Measurements from ENCODE around the gene HIP1.
"Not testable (repeated sequence)": the region's sequence is repeated elsewhere in the genome, so short reads cannot be mapped to it uniquely, and the experiment has no call there.

DNA sequence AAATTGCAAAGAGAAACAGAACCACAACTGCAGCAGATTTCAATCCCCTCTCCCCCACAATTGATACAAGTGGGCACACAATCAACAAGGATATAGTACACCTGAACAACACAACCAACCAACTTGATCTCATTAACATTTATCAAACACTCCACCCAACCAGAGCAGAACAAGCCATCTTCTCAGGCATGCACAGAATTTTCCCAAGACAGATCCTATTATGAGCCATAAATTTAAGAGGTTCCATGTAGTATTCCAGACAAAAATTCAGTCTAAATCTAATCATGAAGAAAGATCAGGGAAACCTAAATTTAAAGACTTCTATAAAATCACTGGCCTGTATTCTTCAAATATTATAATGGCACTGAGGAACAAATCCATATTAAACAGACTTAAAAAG is 217.0 kb downstream of the HIP1 start:
- not testable (repeated sequence) for TF ChIP-seq POLR2A (IDR thresholded peaks at IDR 0.05)
- TF ChIP-seq, protein P1, sequence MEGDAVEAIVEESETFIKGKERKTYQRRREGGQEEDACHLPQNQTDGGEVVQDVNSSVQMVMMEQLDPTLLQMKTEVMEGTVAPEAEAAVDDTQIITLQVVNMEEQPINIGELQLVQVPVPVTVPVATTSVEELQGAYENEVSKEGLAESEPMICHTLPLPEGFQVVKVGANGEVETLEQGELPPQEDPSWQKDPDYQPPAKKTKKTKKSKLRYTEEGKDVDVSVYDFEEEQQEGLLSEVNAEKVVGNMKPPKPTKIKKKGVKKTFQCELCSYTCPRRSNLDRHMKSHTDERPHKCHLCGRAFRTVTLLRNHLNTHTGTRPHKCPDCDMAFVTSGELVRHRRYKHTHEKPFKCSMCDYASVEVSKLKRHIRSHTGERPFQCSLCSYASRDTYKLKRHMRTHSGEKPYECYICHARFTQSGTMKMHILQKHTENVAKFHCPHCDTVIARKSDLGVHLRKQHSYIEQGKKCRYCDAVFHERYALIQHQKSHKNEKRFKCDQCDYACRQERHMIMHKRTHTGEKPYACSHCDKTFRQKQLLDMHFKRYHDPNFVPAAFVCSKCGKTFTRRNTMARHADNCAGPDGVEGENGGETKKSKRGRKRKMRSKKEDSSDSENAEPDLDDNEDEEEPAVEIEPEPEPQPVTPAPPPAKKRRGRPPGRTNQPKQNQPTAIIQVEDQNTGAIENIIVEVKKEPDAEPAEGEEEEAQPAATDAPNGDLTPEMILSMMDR (IDR thresholded peaks at IDR 0.05), result not testable (repeated sequence)

Measured in Peyer's patch (tissue), 4 donors.